ENCODE results near the gene TMEFF2.

DNA sequence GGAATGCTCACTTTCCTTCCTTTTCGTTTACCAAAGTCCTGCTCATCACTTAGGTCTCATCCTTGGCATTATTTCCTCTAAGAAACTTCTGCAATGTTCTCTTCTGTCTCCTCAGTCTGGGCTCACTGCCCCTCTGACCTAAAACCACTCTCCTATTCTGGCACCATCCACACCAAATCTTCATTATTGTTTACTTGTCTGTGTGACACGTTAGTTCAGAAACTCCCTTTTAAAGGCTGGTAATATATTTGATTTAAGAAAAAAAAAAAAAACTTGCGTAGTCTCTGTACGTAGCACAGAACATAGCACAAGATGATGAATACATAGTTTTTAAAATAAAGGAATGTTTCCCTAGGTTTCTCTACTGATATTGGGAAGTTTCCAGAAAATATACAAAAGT lies 229.0 kb downstream of the TMEFF2 start:
- TF ChIP-seq RCOR1 (IDR thresholded peaks at IDR 0.05; ENCODE audit: low read length), result no peak
- TF ChIP-seq, protein P1, sequence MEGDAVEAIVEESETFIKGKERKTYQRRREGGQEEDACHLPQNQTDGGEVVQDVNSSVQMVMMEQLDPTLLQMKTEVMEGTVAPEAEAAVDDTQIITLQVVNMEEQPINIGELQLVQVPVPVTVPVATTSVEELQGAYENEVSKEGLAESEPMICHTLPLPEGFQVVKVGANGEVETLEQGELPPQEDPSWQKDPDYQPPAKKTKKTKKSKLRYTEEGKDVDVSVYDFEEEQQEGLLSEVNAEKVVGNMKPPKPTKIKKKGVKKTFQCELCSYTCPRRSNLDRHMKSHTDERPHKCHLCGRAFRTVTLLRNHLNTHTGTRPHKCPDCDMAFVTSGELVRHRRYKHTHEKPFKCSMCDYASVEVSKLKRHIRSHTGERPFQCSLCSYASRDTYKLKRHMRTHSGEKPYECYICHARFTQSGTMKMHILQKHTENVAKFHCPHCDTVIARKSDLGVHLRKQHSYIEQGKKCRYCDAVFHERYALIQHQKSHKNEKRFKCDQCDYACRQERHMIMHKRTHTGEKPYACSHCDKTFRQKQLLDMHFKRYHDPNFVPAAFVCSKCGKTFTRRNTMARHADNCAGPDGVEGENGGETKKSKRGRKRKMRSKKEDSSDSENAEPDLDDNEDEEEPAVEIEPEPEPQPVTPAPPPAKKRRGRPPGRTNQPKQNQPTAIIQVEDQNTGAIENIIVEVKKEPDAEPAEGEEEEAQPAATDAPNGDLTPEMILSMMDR (IDR thresholded peaks at IDR 0.05), result no peak
- no peak for TF ChIP-seq GATA2 (CRISPR knock-in tag; IDR thresholded peaks at IDR 0.05)
- no peak for TF ChIP-seq YY1 (IDR thresholded peaks at IDR 0.05; ENCODE audit: low read depth)
- TF ChIP-seq, protein P2, sequence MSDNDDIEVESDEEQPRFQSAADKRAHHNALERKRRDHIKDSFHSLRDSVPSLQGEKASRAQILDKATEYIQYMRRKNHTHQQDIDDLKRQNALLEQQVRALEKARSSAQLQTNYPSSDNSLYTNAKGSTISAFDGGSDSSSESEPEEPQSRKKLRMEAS (IDR thresholded peaks at IDR 0.05; ENCODE audit: low read depth), result no peak
- TF ChIP-seq NFIC (IDR thresholded peaks at IDR 0.05; ENCODE audit: borderline replicate concordance), result no peak
- no peak for TF ChIP-seq EP300 (IDR thresholded peaks at IDR 0.05; ENCODE audit: borderline replicate concordance in 1 of 2, low read depth in 1 of 2, low read length in 1 of 2)
- TF ChIP-seq JUND (IDR thresholded peaks at IDR 0.05), result no peak
- no peak for TF ChIP-seq GABPA (IDR thresholded peaks at IDR 0.05; ENCODE audit: low read depth)
- TF ChIP-seq, protein P3, sequence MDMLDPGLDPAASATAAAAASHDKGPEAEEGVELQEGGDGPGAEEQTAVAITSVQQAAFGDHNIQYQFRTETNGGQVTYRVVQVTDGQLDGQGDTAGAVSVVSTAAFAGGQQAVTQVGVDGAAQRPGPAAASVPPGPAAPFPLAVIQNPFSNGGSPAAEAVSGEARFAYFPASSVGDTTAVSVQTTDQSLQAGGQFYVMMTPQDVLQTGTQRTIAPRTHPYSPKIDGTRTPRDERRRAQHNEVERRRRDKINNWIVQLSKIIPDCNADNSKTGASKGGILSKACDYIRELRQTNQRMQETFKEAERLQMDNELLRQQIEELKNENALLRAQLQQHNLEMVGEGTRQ (IDR thresholded peaks at IDR 0.05; ENCODE audit: borderline replicate concordance, low read depth, low read length), result no peak
